SHP77 (cell line): ENCODE measurements around the gene SLC12A1.
"Not testable (repeated sequence)": the region's sequence is repeated elsewhere in the genome, so short reads cannot be mapped to it uniquely, and the experiment has no call there.

Experiments used
- DNase-seq, 2 experiments: peaks; one replicate each; lab custom pipeline; 2025; lab: John Stamatoyannopoulos, UW

The SLC12A1 gene

DNA sequence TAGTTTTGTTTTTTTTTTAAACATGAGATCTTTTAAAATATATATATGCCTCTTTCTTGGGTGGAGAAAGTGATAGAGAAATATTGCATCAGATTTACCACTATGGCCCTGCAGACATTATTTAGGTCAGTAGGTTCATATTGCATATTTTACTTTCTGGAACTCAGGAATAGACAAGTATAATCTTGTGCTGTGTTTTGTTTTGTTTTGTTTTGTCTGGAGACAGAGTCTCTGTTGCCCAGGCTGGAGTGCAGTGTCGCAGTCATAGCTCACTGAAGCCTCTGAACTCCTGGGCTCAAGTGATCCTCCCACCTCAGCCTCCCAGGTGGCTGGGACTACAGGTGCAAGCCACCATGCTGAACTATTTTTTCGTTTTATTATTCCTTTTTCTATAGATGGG, 103.6 kb downstream of the SLC12A1 start:
- DNase-seq: no peak

DNA sequence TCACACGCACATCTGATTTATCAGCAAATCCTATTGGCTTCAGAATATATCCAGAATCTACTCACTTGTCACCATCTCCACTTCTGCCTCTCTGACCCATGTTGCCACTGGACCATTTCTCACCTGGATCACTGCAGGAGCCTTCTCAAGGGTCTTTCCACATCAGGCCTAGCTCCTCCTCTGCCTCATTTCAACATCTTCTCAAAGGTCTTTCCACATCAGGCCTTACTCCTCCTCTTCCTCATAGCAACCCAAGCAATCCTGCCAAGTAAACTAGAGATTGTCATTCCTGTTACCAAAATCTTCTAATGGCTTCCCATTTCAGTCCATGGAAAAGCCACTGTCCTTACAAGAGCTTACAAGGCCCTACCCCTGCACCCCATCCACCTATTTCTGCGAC, 107.1 kb downstream of the SLC12A1 start:
- DNase-seq: no peak

DNA sequence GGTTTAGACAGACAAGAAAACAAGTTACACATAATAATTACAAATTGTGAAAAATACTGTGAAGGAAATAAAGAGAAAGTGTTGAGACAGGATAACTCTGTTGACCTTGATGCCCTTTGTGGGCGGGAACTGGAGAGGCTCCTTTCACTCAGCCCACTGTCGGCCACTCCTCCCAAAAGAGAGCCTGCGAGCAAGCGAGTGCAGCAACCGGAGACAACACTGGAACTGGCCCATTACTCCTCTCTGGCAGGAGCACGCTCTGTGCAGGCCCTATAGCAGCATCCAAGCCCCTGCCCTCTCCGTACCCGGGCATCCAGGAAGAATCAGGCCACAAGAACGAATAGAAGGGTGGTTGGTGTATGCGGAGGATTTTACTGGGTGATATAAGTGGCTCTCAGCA, 108.9 kb downstream of the SLC12A1 start:
- no peak for DNase-seq

DNA sequence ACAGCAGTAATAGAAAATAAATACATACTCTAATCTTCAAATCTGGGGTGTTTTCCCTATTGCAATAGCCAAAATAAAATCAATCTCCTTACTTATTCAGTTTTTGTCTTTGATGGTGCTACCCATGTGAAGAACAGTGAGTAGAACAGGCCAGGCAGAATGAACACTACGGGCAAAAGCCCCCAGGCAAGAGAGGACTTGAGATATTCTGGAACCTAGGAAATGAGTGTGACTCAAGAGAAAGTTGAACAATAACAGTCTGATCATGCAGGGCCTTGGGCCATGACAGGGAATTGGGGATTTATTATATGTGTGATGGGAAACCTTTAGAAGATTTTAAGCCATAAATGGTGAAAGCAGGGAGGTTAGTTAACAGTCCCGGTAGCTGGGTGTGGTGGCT, 111.1 kb downstream of the SLC12A1 start:
- DNase-seq: no peak

DNA sequence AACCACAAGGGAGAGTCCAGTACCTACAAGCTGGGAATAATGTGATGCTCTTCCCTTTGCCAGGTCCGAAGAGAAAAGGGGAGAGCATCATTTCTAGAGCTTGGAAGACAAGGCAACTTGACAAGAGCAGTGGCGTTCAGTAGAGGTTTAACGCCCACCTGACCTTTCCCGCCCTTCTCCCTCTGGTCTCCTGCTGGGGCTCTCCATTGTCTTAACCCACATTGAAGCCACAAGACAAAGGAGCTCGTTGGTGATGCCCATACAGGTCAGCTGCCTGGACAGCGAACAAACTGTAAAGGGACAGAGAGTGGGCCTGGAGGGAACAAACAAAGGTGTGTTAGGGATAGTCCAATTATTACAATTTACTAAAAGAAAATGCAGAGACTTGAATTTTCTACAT, 112.0 kb downstream of the SLC12A1 start:
- no peak for DNase-seq

DNA sequence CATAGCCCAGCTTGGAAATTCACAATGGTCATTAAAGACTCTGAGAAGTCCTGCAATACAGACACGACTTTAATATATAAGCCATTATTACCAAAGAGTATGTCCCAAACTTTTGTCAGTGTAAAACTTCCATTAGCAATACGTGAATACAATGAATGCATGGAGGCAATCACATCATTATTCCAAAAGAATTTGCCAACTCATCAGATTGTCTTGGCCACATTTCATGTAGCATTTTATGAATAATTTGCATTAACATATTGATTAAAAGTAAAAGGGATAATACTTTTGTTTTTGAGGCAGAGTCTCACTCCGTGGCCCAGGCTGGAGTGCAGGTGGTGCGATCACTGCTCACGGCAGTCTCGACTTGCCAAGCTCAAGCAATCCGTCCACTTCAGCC, 117.2 kb downstream of the SLC12A1 start:
- DNase-seq: no peak

DNA sequence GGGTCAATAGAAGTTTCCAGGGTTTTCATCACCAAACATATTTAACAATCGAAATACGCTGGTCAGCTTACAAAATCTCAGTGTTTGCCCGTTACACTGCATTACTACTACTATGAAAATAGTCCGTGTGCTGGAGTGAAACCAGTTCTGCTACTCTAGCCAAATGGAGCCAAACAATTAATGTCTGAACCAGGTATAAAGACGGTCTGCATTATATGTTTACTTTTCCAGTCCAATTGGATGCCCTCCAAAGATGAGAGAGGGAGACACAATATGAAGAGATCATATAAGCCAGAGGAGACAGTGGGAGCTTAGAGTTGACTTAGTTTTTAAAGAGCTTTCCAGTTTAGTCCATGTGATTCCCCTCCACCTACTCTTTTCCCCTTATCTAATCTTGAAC, 118.8 kb downstream of the SLC12A1 start:
- DNase-seq: no peak

DNA sequence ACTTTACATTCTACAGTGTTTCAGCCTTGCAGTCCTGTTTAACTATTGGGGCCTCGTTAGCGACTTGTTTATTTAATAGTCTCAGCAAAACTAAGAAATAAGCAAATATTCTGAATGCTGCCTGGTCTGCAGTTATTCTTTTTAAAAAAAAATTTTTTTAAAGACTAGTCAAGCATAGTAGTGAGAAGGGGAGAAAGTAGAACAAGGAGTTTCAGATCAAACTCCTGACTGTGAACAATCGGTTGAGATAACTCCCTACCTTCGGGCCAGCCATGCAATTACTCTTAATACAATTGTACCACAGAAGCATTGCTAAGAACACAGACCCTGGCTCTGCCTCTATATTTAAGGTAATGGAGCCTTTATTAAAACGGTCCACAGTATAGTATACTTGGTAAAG, 119.3 kb downstream of the SLC12A1 start:
- no peak for DNase-seq

DNA sequence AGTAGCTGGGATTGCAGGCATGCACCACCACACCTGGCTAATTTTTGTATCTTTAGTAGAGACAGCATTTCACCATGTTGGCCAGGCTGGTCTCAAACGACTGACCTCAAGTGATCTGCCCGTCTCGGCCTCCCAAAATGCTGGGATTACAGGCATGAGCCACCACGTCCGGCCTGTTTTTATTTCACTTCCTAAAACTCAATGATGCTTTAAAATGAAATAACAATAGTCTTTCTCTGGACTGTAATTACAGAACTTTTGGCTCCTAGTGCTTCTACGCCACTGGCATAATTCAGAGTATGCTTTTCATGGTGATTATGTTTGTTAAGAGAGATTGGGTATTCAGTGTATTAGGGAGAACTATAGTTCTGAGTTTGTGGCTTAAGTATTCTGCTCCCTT, 120.1 kb downstream of the SLC12A1 start:
- not testable (repeated sequence) for DNase-seq

DNA sequence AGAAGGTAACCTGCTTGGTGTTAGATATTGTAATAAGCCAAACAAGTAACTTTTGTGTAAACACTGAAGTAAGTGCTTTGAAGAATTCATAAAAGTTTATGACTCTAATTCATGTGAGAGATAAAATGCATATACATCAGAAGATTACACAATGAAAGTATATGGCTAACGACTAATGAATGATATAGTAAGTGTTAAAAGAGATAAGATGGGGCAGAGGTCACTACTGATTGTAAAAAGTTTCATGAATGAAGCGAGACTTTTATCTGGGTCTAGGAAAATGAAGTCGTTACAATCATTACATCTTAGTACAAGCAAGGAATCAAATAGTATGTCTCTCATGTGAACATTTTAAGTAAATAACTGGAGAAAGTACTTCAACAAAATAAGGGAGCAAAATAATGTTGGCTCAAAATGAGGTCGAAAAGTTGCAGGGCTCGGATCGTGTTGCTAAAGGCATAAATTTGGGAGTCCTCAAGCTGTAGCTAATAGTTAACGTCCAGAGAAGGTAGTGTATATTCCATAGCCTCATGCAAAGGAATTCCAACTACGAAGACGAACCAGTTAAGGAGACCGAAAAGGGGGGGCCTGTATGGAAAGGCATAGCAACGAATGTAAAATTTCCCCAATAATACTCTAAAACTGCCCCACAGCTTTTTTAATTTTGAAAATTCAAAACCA, 124.1 kb downstream of the SLC12A1 start:
- DNase-seq: no peak

DNA sequence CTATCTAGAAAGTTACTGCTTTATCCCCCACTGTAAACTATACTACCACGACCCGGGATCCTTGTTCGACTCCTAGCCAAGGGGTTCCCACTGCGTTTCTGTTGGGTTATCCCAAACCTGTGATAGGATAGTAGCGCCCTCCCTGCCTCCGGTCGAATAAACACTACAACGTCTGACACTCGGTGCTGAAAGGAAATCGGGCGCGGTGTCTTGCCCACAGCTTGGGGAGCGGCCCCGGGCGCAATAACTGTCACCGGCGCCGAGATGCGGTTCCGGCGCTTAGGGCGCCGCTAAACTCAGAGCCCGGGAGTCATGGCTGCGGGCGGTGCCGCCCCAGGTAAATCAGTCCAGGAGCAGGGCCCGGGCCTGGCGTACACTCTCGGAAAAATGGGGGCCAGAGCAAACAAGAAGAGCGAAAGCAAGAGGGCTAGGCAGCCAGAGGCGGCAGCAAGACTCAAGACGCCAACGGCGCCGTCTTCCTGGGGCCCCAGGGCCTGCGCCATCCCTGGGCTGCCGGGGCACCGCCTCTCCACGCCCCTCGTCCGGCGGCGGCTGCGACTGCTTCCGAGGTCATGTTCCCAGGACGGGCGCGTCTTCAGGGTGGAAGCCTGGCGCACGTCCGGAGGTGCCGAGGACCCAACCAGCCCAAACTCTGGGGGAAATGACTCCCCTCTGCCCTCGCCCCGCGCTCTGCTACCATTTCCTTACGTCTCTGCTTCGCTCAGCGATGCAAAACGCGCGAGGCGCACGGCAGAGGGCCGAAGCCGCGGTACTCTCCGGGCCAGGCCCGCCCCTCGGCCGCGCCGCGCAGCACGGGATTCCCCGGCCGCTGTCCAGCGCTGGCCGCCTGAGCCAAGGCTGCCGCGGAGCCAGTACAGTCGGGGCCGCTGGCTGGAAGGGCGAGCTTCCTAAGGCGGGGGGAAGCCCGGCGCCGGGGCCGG, 125.0 kb downstream of the SLC12A1 start, which contains the start of gene DUT:
DUT (plus strand) TSS at position 575 of the 941 bp plus-strand sequence; CDS start at position 662, 87 bp downstream.
- peak; percentile 29 to 58 for DNase-seq

DNA sequence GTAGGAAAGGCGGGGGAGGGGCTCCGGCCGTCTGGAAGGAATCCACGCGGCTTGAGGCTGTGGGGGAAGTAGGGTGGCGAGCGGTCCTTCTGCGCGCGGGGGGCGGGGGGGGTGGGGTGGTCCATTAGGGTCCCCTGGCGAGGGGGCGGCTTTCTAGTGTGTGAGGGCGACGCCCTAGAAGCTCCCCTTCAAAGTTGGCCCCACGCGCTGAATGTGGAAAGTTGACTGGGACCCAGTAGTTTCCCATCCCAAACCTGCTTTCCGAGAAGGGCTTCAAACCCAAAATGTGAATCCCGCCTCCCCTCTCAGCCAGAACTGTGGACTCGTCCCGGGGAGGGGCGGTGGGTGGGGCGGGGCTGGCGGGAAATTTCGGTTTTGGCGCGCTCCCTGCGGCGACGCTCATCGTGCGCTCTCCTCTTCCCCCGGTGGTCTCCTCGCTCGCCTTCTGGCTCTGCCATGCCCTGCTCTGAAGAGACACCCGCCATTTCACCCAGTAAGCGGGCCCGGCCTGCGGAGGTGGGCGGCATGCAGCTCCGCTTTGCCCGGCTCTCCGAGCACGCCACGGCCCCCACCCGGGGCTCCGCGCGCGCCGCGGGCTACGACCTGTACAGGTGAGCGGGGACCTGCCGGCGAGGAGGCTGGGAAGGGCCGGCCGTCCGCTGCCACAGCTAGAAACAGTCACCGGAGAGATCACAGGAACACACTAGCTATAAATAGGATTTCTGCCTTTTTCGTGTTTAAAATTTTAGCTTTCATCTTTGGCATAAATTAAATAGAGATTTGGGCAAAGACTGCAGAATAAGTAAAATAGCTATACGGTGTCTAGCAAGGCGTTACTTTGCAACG, 125.9 kb downstream of the SLC12A1 start:
- DNase-seq: peak; percentile 55 to 61

DNA sequence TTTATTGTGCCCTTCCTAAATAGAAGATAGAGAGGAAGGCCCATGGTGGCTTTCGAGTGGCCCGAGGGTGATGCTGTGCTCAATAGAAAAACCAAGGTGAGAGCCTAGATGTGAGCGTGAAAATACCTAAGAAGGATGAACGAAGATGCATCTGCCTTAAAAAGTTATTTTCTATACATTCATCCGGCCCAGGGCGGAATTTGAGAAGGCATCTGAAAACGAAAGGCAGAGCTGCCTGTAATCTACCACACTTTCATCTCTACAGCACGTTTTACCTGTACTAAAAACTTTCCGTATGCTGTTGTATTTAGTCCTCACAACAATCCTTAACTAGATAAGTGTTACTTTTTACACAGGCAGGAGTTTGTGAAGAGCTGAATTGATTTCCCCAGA, 126.5 kb downstream of the SLC12A1 start:
- no peak for DNase-seq

DNA sequence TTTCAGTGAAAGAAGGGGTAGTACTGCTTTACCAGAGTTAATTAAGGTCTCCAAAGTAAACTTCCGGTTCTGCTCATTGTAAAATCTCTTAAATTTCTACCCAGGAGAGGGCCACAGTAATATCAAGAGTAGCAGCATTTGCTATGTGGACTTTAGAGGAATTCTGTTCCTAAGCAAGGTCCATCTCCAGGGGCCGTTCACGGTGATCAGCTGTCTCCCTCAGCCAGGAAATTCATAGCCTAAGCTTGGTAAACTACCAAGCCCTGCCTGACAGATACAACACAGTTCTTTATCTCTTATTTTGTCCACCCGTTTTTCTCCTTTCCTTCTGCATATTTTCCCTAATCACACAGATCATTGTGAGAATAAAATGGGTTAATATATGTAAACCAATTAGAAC, 127.4 kb downstream of the SLC12A1 start:
- no peak for DNase-seq

DNA sequence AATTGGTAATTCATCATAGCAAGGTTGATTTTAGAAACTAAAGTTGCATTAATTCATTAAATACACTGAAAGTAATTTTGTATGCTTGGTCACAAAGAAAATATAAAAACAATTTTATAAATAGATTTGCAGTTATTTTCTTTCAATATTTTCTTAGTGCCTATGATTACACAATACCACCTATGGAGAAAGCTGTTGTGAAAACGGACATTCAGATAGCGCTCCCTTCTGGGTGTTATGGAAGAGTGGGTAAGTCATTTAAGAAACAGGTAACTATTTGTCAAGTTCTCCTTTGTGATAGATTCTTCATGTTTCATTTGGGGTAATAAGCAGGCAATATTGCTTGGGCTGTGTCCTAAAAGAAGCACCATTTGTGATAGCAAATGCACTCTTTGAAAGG, 128.2 kb downstream of the SLC12A1 start:
- no peak for DNase-seq

DNA sequence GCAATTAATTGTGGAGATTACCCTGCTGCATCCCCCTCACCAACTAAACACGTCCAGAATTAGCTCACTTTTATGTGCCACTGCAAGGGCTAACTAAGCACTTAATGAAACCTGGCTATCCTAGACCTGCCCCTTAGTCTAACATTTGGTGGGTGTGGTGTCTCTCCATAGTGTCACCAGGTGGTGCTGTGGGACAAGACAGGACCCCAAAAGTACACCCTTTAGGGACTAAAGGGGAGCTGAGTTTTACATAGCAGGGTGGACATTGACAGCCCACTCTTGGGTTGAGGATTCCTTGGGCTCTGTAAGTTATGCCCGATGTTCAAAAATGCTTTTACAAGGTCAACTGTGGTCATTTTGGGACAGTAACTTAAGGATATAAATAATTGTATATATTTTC, 130.8 kb downstream of the SLC12A1 start:
- DNase-seq: no peak

DNA sequence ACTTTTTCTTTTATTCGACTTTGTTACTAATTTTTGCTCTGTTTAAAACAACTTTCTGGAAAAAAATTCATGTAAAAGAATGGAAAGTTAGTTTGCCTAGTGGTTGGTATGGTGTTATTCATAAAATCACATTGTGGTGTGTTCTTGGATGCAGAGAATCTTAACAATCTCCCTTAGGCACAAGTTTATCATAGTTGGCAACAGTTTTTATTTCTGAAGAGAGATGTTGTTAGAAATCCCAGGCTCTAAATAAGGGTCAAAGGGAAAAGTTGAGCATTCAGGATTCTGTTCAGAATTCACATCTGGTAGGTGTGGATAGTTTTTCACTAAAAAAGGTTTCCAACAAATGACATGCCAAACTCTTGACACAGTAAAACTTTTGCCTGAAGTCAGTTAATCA, 131.5 kb downstream of the SLC12A1 start:
- DNase-seq: no peak

DNA sequence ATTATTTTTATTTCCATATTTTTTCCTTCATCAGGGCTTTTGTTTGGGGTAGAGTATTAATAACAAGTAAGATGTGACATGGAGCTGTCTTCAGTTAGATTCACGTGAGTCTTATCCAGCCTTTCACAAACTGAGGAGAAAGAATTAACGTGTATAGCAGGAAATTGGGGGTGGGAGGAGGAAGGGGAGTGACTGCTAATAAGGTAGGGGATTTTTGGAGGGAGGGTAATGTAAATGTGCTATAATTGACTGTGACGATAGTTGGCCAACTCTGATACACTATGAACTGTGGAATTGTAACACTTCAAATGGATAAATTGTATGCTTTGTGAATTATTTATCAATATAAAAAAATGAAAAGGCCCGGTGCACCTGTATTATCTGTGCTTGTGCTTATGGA, 134.0 kb downstream of the SLC12A1 start:
- no peak for DNase-seq

DNA sequence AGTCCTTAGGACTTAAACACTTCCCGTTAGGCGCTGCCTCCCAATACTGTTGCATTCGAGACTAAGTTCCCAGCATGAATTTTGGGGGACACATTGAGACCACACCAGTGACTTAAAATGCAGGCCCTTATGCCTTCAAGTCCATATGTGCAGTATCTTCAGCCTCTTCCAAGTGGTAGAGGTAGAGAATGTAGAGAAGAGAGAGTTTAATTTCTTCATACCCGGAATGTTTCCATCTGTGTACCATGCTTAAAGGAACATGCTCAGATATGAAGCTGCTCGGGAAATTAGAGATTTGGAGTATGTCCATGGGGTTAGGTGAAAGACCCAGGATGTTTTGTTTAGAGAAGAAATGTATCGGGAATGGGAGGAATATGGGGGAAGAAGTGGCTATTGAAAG, 137.8 kb downstream of the SLC12A1 start:
- no peak for DNase-seq

DNA sequence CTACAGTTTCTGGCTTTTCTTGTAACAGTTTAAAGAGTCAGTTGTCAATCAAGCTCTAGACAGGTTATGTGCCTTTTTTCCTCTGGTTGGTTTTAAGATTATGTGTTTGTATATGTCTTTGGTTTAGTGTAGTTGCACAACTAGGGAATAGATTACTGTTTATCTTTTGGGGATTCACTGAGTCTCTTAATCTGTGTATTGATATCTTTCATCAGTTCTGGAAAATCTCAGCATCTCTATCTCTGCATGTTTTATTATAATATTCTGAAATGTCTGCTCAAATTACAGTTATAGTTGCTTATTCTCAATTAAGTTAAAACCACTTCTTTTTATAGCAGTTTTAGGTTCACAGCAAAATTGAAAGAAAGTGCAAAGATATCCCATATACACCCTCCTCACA, 139.4 kb downstream of the SLC12A1 start:
- DNase-seq: no peak

DNA sequence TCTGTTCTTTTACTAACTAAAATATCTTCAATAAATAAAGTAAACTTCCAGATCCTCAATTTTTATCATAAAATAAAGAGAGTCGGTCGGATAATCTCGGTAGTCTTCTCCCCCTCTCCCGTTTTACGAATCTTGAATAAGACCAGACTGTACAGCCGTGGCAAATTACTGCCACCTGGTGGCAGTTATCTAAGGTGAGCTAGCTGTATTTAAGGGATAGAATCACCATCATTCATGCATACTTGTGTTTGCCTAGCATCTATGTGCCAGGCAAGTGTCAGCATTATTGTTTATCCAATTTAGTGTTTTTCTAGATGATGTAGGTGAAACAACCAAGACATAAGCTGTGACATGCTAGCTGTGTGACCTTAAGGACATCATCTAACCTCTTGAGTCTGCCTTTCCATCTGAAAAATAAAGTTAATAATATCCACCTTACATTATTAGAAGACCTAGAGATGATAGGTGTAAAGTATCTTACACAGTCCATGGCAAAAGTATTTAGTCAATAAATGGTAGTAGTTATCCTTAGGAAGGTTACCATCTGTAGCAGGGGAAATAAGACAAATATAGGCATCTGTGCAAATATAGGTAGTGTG, 146.5 kb downstream of the SLC12A1 start:
- peak; percentile 64 for DNase-seq
